ENCODE measurements around the gene GALNT11. TPM values are rescaled to one million over a fixed set of nuclear protein-coding genes. Genes with fewer than 3 reads are reported as not detected.
"Not testable (repeated sequence)": the region's sequence is repeated elsewhere in the genome, so short reads cannot be mapped to it uniquely, and the experiment has no call there.

GALNT11 gene
- polyA plus RNA-seq, 10 donors = 26.9 to 43.7 (median 32.5) TPM

- DNase-seq = no peak
Measured at GRCh38 chr7:152073352-152073751, 47.9 kb downstream of the GALNT11 start.

DNA sequence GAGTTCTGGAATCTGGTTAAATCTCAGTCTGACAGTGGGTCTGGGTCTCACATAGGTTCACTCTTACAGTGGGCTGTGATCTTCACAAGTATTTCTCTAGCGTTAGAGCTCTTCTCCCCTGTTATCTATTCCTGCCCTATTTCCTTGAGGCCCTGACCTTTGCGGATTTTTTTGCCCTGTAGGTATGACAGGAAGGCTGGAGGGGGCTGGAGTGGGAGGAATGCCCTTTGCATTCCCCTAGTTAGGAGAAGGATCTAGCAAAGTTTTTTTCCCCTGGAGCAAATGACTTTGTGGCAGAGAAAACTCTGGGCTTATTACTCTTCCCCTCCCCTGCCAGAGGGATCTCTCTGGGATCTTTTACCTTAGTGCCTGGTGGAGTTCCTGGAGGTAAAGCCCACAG lies 49.2 kb downstream of the GALNT11 start:
- DNase-seq = no peak

DNA sequence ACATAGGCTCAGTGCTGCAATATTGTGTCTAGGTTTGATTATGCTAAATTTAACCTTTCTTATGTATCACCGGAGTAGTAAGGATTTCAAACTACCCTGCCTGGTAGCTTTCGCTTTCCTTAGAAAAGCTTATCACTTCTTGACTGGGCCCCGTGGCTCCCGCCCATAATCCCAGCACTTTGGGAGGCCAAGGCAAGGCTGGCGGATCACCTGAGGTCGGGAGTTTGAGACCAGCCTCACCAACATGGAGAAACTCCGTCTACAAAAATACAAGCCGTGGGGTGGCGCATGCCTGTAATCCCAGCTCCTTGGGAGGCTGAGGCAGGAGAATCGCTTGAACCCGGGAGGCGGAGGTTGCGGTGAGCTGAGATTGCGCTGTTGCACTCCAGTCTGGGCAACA lies 49.9 kb downstream of the GALNT11 start:
- not testable (repeated sequence) for DNase-seq

DNA sequence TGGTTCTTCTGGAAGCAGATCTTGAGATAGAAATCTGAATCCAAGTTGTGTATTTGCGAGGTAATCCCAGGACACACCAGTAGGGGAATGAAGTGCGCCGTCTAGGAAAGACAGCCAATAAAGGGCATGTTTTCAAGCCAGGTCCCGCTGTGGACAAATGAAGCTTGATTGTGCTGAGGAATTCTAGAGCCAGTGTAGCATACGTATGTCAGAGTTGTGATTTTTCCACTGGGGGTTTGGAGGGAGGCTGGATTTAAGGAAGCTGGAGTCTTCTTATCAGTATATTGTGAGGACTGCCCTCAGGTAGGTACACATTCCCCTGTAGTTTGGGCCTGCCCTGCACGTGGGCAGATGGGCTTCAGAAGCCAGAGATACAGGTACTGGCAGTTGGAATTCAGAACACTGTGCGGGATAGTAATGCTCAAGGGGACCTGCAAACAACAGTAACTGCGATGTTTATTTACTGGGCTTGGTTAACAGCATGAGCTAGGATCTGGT lies 50.9 kb downstream of the GALNT11 start:
- DNase-seq = peak in 2 of 3 donors; percentile 10 to 32

GRCh38 chr7:152076940-152077933 lies 51.8 kb downstream of the GALNT11 start:
- DNase-seq = no peak

GRCh38 chr7:152078025-152078424 lies 52.6 kb downstream of the GALNT11 start:
- no peak for DNase-seq

DNA sequence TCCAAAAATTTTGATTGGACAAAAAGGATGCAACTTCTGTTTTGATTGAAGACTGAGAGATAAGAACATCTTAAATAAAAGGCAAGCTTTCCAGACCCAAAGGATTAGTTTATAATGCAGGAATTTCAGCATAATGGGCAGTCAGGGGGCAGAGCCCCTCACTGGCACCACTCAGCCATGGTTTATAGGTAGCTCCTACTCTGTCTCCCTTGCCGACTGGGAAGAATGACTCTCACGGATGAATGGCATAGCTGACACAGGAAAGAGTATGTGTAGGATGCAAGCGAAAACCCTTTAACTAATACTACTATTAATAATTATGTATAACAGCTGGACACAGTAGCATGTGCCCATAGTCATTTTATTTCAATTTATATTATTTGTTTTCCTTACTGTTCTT lies 53.3 kb downstream of the GALNT11 start:
- no peak for DNase-seq

DNA sequence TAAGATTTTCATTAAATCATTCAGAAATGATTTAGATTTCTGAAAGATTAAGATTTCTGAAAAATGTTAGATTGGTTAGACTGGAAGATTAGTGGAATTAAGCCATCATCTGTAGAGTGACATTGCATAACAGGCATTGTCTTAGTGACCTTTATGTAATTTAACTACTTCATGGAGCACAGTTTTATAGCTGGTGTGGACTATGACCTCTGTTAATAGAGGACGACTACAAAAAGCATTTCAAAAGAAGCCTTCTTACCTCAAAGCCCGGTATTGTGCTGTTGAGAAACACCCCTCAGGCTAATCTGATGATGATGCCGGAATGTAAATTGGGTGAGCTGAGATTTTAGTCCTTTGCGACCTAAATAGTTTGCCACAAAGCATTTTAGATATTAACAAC lies 55.6 kb downstream of the GALNT11 start:
- no peak for DNase-seq

- DNase-seq = not testable (repeated sequence)
Measured at GRCh38 chr7:152082073-152082721, 56.7 kb downstream of the GALNT11 start.

GRCh38 chr7:152085131-152085530 lies 59.7 kb downstream of the GALNT11 start:
- DNase-seq = no peak

DNA sequence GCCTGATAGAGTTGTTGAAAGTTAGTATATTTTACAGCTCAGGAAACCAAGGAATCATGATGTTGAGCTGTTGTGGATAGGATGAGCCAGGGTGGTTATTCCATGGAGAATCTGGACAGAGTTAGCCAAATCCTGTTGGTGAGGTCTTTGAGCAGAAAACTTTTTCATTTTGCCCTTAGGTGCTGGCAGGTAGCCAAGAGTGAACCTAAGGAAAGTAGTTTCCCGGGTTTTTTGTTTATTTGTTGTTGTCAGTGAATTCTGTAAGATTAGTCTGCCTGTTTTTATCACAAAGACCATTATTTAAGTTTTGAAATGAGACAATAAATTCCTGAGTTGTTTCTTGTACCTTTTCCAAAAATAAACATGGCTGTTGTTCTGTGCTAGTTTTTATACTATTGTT lies 61.0 kb downstream of the GALNT11 start:
- DNase-seq = no peak

- no peak for DNase-seq
Measured at GRCh38 chr7:152089183-152089582, 63.7 kb downstream of the GALNT11 start.

- DNase-seq = no peak
Measured at GRCh38 chr7:152090747-152091146, 65.3 kb downstream of the GALNT11 start.

DNA sequence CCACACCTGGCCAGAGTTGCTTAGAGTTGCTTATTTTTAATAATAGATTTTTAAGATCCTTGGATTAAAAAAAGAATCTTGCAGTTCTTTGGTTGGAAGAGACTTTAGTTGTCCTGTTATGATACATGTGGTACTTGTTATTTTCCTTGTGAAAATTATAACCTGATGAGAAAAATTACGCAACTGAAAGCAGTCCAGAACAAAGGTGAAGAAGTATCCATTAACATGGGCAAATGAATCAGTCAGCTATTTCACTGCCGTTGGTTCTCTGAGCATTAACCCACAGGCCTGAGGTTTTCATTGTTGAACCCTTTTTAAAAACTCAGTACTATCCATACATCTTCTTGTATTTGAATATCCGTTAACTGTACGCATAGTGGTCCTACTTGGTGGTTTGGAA lies 68.2 kb downstream of the GALNT11 start:
- no peak for DNase-seq

DNA sequence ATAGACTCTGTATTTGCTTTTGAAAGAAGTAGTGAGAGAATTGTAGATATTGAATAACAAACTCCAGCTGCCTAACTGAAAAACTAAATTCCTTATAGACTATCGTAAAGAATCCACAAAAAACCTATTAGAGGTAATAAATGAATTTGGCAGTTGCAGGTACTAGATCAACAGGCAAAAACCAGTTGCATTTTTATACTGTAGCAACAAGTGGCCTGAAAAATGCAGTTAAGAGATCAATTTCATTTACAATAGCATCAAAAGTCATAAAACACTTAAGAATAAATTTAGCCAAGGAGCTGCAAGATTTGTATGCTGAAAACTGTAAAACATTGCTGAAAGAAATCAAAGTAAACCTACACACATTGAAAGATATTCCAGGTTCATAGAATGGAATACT lies 70.3 kb downstream of the GALNT11 start:
- no peak for DNase-seq

DNA sequence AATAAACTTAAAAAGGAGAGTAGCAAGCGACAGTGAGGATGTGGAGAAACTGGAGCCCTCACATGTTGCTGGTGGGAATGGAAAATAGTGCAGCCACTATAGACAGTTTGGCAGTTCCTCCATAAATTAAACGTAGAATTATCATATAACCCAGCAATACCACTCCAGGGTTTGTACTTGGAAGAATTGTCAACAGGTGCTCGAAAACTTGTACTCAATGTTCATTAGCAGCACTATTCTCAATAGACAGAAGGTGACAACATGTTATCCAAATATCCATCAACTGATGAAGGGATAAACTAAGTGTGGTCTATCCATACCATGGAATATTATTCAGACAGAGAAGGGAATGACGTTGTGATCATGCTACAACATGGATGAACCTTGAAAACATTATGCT lies 71.9 kb downstream of the GALNT11 start:
- DNase-seq = no peak

GRCh38 chr7:152103066-152103465 lies 77.6 kb downstream of the GALNT11 start:
- DNase-seq = no peak

DNA sequence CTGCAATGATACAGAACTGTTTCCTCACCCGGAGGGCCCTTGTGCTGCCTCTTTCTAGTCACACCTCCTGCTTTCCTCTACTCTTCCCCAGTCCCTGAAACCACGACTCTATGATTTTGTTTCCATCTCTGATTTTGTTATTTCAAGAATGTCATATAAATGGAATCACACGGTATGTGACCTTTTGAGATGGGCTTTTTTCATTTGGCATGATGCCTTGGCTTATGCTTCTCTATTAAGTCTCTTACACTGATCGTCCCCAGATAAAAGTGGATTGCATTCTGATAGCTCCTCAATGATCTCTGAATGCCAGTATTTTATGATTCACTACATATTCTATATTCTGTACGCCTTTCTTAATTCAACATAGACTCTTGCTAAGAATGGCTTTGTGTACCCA lies 78.2 kb downstream of the GALNT11 start:
- DNase-seq = no peak

DNA sequence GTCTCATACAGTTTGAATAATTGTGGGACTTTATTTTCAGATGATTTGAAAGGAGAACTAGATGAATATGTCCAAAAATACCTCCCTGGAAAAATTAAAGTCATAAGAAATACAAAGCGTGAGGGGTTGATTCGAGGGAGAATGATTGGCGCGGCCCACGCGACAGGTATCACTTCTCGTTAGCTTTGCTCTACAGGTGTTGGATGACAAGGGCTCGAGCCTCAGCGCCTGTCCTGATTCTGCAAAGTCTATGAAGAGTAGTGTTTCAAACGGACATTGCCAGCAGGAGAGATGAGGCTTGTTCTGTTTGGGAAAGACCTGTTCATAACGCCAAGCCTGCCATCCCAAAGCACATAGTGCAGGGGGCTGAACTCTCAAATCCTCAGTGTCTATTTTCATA lies 79.7 kb downstream of the GALNT11 start:
- DNase-seq = no peak

- DNase-seq = no peak
Measured at GRCh38 chr7:152106990-152107389, 81.5 kb downstream of the GALNT11 start.

DNA sequence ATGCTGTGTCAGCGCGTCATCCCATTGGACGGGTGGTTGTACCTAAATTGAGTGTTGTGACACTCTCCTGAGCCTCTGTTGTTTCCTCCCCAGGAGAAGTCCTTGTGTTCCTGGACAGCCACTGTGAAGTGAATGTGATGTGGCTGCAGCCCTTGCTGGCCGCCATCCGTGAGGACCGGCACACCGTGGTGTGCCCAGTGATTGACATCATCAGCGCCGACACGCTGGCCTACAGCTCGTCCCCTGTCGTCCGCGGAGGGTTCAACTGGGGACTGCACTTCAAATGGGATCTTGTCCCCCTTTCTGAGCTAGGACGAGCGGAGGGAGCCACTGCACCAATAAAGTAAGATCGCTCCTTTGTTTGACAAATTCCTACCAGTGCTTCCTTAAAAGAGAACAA lies 82.5 kb downstream of the GALNT11 start:
- DNase-seq = no peak

GRCh38 chr7:152108359-152108758 lies 82.9 kb downstream of the GALNT11 start:
- DNase-seq = no peak

DNA sequence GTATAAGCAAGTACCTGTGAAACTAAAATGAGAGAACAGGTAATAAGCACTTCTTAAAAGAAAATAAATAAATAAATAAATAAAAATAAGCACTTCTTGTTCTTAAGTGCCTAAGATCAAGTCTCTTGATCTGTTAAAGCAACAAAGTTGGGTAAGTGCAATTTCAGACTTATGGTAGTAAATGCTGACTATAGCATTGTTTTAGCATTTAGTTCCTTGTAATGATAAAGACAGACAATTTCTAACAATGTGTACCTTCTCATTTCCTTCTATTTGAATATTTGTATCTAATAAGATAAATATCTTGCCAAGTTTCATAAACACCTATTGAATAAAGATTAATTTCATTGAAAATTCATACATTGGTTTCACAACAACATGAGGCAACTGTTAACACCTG lies 87.4 kb downstream of the GALNT11 start:
- DNase-seq = no peak

Data from muscle of back (tissue), 11 donors.